WERI-Rb-1 (cell line): ENCODE data around the gene MAT2A.
"Not testable (repeated sequence)": the region's sequence is repeated elsewhere in the genome, so short reads cannot be mapped to it uniquely, and the experiment has no call there.

ENCODE experiments used
- DNase-seq: peaks from one replicate; pipeline ENCODE4 v3.0.0-alpha.2; 2020
- H3K27ac ChIP-seq: fragments of 250-450 bp; sonication (Bioruptor Pico); 2 replicates; pipeline ENCODE4 v1.5.1; 2020; ENCODE audit warnings: mild to moderate bottlenecking, moderate library complexity
- H3K27me3 ChIP-seq: fragments of 250-450 bp; sonication (Bioruptor Pico); 2 replicates; pipeline ENCODE4 v1.5.1; 2021; ENCODE audit warnings: mild to moderate bottlenecking, low read depth, moderate library complexity; ENCODE audit not compliant: insufficient read depth, severe bottlenecking
- H3K36me3 ChIP-seq: fragments of 250-450 bp; sonication (Bioruptor Pico); 2 replicates; pipeline ENCODE4 v1.5.1; 2020; ENCODE audit warnings: mild to moderate bottlenecking, moderate library complexity
- H3K4me3 ChIP-seq: 2 replicates; pipeline ENCODE4 v1.5.1; 2011; ENCODE audit warnings: low read depth, mild to moderate bottlenecking, control low read depth, low read length
- H3K9me3 ChIP-seq: fragments of 250-450 bp; sonication (Bioruptor Pico); 2 replicates; pipeline ENCODE4 v1.5.1; 2021; ENCODE audit warnings: mild to moderate bottlenecking, moderate library complexity; ENCODE audit not compliant: severe bottlenecking
- TF ChIP-seq, protein P1 (sequence below): IDR thresholded peaks from 2 replicates; pipeline ENCODE4 v1.5.1; 2011; ENCODE audit warnings: low read depth, mild to moderate bottlenecking, control low read depth, inconsistent platforms, low read length

Gene MAT2A

DNA sequence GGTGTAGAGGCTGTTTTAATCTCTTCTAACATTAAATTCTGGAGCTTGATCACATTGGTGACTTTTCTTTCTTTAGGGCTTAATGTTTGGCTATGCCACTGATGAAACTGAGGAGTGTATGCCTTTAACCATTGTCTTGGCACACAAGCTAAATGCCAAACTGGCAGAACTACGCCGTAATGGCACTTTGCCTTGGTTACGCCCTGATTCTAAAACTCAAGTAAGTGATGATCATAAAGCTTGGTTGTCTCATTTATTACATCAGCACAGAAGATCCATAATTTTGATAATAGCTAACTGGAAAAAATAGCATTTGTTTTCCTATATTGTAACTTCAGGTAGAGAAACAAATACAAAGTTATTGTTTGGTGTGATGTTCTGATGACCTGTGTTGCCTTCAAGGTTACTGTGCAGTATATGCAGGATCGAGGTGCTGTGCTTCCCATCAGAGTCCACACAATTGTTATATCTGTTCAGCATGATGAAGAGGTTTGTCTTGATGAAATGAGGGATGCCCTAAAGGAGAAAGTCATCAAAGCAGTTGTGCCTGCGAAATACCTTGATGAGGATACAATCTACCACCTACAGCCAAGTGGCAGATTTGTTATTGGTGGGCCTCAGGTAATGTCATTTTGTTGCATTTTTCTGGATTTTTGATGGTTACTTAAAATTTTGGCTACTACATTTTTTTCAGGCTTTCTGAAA lies 2.9 kb downstream of the MAT2A start:
- DNase-seq, result no peak
- Histone ChIP-seq H3K27me3 (no peaks in the 10 kb centered on the region), H3K36me3 (peaks cover 80% of the 10 kb centered on the region), H3K9me3 (no peaks in the 10 kb centered on the region), H3K27ac (no peak overlapping the region), H3K4me3 (peak overlapping the region; percentile 85)
- TF ChIP-seq, protein P1, sequence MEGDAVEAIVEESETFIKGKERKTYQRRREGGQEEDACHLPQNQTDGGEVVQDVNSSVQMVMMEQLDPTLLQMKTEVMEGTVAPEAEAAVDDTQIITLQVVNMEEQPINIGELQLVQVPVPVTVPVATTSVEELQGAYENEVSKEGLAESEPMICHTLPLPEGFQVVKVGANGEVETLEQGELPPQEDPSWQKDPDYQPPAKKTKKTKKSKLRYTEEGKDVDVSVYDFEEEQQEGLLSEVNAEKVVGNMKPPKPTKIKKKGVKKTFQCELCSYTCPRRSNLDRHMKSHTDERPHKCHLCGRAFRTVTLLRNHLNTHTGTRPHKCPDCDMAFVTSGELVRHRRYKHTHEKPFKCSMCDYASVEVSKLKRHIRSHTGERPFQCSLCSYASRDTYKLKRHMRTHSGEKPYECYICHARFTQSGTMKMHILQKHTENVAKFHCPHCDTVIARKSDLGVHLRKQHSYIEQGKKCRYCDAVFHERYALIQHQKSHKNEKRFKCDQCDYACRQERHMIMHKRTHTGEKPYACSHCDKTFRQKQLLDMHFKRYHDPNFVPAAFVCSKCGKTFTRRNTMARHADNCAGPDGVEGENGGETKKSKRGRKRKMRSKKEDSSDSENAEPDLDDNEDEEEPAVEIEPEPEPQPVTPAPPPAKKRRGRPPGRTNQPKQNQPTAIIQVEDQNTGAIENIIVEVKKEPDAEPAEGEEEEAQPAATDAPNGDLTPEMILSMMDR, result no peak

DNA sequence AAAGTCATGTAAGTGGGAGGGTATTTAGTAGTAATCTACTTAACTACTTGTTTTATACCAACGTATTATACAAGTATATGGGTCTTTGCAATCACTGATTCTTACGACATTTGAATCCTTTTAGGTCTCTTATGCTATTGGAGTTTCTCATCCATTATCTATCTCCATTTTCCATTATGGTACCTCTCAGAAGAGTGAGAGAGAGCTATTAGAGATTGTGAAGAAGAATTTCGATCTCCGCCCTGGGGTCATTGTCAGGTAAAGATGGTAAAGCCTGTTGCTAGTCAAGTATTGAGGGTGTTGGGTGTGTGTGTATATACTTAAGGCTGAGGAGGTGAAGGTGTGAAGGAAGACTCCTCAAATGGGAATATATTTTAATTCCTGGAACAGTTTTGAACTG lies 3.8 kb downstream of the MAT2A start:
- no peaks in the 10 kb centered on the region for H3K9me3 ChIP-seq
- no peaks in the 10 kb centered on the region for H3K27me3 ChIP-seq
- TF ChIP-seq, protein P1, result no peak
- peak overlapping the region; percentile 25; the same call in 1 of the 2 replicates for H3K27ac ChIP-seq
- H3K4me3 ChIP-seq, result peak overlapping the region; percentile 5; the same call in 1 of the 2 replicates
- DNase-seq, result no peak
- H3K36me3 ChIP-seq, result peaks cover 87% of the 10 kb centered on the region

- H3K27me3 ChIP-seq, H3K27ac ChIP-seq, DNase-seq, H3K4me3 ChIP-seq, H3K9me3 ChIP-seq: not testable (repeated sequence)
- peaks cover 85% of the 10 kb centered on the region for H3K36me3 ChIP-seq
Observed at GRCh38 chr2:85544254-85544691, 5.3 kb downstream of the MAT2A start.

DNA sequence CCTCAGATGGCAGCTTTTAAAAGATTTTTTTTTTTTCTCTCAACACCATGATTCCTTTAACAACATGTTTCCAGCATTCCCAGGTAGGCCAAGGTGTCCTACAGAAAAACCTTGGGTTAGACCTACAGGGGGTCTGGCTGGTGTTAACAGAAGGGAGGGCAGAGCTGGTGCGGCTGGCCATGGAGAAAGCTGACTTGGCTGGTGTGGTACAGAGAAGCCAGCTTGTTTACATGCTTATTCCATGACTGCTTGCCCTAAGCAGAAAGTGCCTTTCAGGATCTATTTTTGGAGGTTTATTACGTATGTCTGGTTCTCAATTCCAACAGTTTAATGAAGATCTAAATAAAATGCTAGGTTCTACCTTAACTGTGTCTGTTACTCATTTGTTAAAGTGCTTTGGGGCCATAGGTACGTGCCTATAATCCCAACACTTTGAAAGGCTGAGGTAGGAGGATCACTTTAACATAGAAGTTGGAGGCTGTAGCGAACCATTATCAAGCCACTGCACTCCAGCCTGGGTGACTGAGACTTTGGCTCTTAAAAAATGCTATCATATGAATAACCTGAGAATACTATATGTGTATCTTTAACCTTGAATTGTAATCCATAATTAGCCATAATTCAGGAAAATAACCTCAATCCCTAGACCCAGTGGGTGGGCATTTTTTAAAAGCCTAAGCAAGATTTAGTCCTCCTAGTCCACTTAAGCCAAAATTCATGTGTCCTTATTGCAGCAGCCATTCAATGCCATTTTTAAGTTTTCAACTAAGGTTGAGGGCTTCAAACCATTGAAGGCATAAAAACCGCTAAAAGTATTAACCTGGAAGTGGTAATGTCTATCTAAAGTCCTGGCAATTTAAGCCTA lies 6.2 kb downstream of the MAT2A start:
- not testable (repeated sequence) for DNase-seq, H3K27ac ChIP-seq

DNA sequence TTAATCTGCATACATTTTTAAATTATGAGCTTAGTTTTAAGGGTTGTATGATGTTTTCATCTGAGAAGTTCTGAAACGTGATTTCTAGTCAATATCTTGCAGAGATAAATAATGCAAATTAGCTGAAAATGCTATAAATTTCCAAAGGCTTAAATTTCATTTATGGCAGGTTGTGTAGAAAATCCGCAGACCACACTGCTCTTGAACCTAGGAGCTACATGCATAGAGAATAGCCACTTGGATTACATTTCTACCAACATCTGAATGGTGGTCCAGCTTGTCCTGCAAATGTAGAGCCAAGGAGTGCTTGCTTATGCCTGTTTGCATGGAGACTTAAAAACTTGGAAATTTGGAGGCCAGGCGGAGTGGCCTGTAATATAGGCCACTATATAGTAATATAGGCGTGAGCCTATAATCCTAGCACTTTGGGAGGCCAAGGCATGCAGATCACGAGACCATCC lies 6.8 kb downstream of the MAT2A start:
- no peak overlapping the region for H3K27ac ChIP-seq
- no peak overlapping the region for H3K4me3 ChIP-seq
- no peak for DNase-seq
- peaks cover 79% of the 10 kb centered on the region for H3K36me3 ChIP-seq
- no peaks in the 10 kb centered on the region for H3K9me3 ChIP-seq
- TF ChIP-seq, protein P1, result no peak
- H3K27me3 ChIP-seq, result no peaks in the 10 kb centered on the region

More for the DNA sequence above, 6.2 kb downstream of the MAT2A start:
- H3K4me3 ChIP-seq, H3K27me3 ChIP-seq, H3K9me3 ChIP-seq: not testable (repeated sequence)
- peaks cover 79% of the 10 kb centered on the region for H3K36me3 ChIP-seq

- Histone ChIP-seq H3K27ac (no peak overlapping the region), H3K4me3 (no peak overlapping the region), H3K9me3 (no peaks in the 10 kb centered on the region), H3K27me3 (no peaks in the 10 kb centered on the region), H3K36me3 (peaks cover 78% of the 10 kb centered on the region)
- TF ChIP-seq, protein P1, result no peak
- no peak for DNase-seq
Observed at GRCh38 chr2:85547089-85547858, 8.3 kb downstream of the MAT2A start.
